Glomerular visceral epithelial cell (primary cell): ENCODE measurements around the gene PCDHB3.
"Not testable (repeated sequence)": the region's sequence is repeated elsewhere in the genome, so short reads cannot be mapped to it uniquely, and the experiment has no call there.

Source experiments
- DNase-seq: peaks from one replicate; pipeline ENCODE4 v3.0.0-alpha.2; 2016; ENCODE audit errors: extremely low spot score

PCDHB3 gene

DNA sequence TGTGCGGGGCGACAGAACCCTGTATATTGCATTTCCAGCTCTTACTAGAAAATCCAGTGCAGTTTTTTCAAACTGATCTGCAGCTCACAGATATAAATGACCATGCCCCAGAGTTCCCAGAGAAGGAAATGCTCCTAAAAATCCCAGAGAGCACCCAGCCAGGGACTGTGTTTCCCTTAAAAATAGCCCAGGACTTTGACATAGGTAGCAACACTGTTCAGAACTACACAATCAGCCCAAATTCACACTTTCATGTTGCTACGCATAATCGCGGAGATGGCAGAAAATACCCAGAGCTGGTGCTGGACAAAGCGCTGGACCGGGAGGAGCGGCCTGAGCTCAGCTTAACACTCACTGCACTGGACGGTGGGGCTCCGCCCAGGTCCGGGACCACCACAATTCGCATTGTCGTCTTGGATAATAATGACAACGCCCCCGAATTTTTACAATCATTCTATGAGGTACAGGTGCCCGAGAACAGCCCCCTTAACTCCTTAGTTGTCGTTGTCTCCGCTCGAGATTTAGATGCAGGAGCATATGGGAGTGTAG, 35.5 kb downstream of the PCDHB3 start:
- no peak for DNase-seq

DNA sequence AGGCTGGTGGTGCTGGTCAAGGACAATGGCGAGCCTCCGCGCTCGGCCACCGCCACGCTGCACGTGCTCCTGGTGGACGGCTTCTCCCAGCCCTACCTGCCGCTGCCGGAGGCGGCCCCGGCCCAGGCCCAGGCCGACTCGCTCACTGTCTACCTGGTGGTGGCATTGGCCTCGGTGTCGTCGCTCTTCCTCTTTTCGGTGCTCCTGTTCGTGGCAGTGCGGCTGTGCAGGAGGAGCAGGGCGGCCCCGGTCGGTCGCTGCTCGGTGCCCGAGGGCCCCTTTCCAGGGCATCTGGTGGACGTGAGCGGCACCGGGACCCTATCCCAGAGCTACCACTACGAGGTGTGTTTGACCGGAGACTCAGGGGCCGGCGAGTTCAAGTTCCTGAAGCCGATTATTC, 37.1 kb downstream of the PCDHB3 start:
- not testable (repeated sequence) for DNase-seq

DNA sequence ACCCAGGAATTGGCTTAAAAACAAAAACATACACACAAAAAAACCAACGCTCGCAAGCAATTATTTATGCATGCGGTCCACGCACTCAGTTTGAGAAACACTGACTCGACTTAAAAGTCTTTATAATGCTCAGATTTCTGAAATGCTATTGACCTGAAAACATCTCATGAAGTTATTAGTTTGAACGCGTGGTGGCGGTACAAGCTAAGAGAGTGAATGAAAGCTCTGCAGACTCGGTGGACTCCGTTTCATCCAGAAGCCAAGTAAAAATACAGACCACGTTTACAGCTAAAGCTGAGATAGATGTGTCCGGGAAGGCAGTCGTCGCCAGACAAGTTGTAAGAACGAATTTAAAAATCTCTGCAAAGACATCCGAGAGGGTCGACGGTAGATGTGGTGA, 49.5 kb downstream of the PCDHB3 start, which contains the start of gene PCDHB6:
TSS of gene PCDHB6 (plus strand) at position 246 of the 400 bp plus-strand sequence. CDS start 201 bp downstream, outside the sequence.
- peak; percentile 28 for DNase-seq

DNA sequence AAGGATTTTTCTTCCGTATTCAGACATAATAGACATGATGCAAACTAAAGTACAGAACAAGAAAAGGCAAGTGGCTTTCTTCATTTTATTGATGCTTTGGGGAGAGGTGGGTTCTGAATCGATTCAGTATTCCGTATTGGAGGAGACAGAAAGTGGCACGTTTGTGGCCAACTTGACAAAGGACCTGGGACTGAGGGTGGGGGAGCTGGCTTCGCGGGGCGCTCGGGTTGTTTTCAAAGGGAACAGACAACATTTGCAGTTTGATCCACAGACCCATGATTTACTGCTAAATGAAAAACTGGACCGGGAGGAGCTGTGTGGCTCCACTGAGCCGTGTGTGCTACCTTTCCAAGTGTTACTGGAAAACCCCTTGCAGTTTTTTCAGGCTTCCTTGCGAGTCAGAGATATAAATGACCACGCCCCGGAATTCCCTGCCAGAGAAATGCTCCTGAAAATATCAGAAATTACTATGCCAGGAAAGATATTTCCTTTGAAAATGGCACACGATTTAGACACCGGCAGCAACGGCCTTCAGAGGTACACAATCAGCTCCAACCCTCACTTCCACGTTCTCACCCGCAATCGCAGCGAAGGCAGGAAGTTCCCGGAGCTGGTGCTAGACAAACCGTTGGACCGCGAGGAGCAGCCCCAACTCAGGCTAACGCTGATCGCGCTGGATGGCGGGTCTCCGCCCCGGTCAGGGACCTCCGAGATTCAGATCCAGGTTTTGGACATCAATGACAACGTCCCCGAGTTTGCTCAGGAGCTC, 50.1 kb downstream of the PCDHB3 start:
- DNase-seq = no peak

DNA sequence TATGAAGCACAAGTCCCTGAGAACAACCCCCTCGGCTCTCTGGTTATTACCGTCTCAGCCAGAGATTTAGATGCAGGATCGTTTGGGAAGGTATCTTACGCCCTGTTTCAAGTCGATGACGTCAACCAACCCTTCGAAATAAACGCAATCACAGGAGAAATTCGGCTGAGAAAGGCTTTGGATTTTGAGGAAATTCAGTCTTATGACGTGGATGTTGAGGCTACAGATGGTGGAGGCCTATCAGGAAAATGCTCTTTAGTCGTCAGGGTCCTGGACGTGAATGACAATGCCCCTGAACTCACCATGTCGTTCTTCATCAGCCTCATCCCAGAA, 50.7 kb downstream of the PCDHB3 start:
- DNase-seq = no peak

DNA sequence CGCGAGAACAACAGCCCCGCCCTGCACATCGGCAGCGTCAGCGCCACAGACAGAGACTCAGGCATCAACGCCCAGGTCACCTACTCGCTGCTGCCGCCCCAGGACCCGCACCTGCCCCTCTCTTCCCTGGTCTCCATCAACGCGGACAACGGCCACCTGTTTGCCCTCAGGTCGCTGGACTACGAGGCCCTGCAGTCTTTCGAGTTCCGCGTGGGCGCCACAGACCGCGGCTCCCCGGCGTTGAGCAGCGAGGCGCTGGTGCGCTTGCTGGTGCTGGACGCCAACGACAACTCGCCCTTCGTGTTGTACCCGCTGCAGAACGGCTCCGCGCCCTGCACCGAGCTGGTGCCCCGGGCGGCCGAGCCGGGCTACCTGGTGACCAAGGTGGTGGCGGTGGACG, 51.4 kb downstream of the PCDHB3 start:
- DNase-seq = not testable (repeated sequence)

DNA sequence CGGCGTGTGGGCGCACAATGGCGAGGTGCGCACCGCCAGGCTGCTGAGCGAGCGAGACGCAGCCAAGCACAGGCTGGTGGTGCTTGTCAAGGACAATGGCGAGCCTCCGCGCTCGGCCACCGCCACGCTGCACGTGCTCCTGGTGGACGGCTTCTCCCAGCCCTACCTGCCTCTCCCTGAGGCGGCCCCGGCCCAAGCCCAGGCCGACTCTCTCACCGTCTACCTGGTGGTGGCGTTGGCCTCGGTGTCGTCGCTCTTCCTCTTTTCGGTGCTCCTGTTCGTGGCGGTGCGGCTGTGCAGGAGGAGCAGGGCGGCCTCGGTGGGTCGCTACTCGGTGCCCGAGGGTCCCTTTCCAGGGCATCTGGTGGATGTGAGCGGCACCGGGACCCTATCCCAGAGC, 51.8 kb downstream of the PCDHB3 start:
- not testable (repeated sequence) for DNase-seq
